ENCODE measurements around the gene CSTA. TPM values are rescaled to one million over a fixed set of nuclear protein-coding genes. Genes with fewer than 3 reads are reported as not detected.

The CSTA gene
- 0.63 to 1.2 TPM (median 1.1 TPM) in 5 replicates for total RNA-seq (2022; extraction: Qiagen RNA extraction; ENCODE audit: low read depth)

GRCh38 chr3:122324871-122325323, at the start of gene CSTA:
Gene CSTA (plus strand): TSS chr3:122325248. CDS start chr3:122325293, 45 bp downstream.

GRCh38 chr3:122382888-122383666, 58.0 kb downstream of the CSTA start, which contains the start of gene MIX23:
Gene MIX23 (minus strand): TSS chr3:122383231. CDS start chr3:122383224, 7 bp downstream.

GRCh38 chr3:122383771-122384697, 59.0 kb downstream of the CSTA start, which contains the start of gene FAM162A:
Gene FAM162A (plus strand): TSS chr3:122384182. CDS start chr3:122384266, 84 bp downstream.

Other genes starting within 250 kb of the CSTA start
- gene CASR, start 141.6 kb upstream of the CSTA start, total RNA-seq (2022; extraction: Qiagen RNA extraction; ENCODE audit: low read depth) = not detected in 5 replicates
- 53.4 to 63.8 TPM (median 55.6 TPM) in 5 replicates for gene MIX23, start 58.0 kb downstream of the CSTA start, total RNA-seq (2022; extraction: Qiagen RNA extraction; ENCODE audit: low read depth)
- 31.7 to 35.9 TPM (median 35.5 TPM) in 5 replicates for gene FAM162A, start 58.9 kb downstream of the CSTA start, total RNA-seq (2022; extraction: Qiagen RNA extraction; ENCODE audit: low read depth)
- gene WDR5B, start 90.8 kb downstream of the CSTA start, total RNA-seq (2022; extraction: Qiagen RNA extraction; ENCODE audit: low read depth) = 3.0 to 4.1 TPM (median 3.4 TPM) in 5 replicates
- 54.2 to 77.3 TPM (median 66.2 TPM) in 5 replicates for gene KPNA1, start 189.7 kb downstream of the CSTA start, total RNA-seq (2022; extraction: Qiagen RNA extraction; ENCODE audit: low read depth)
- 4.9 to 7.0 TPM (median 5.5 TPM) in 5 replicates for gene PARP9, start 239.1 kb downstream of the CSTA start, total RNA-seq (2022; extraction: Qiagen RNA extraction; ENCODE audit: low read depth)
- gene DTX3L, start 239.1 kb downstream of the CSTA start, total RNA-seq (2022; extraction: Qiagen RNA extraction; ENCODE audit: low read depth) = 8.3 to 10.7 TPM (median 8.6 TPM) in 5 replicates

Measured in A549 treated with DMSO at 1 μM for 4 hours (cell line).